LoVo (cell line): ENCODE results near the gene TRIM39.
A peak's percentile ranks its signal among the peaks of the same experiment; 100 is the strongest.

Source experiments
- DNase-seq: peaks from one replicate; pipeline ENCODE4 v3.0.0-alpha.2; 2016; ENCODE audit warnings: low spot score

TRIM39 gene

GRCh38 chr6:30327232-30327746, 562 bp downstream of the TRIM39 start:
- DNase-seq, result no peak

DNA sequence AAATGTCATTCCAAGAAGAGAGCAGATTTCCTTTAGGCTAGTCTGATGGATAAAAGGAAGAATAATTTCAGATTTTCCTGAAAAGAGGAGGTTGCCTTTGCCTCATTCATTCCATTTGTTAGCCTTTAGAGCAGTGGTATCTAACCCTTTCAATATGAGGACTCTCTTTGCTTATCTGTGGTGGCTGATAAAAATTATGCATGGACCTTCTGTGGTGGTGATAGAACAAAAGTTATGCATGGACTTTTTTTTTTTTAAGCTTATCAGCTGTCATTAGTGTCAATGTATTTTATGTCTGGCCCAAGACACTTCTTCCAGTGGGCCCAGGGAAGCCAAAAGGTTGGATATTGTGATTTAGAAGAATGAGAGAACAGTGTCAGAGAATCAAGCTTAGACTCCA, 1.7 kb downstream of the TRIM39 start:
- no peak for DNase-seq

DNA sequence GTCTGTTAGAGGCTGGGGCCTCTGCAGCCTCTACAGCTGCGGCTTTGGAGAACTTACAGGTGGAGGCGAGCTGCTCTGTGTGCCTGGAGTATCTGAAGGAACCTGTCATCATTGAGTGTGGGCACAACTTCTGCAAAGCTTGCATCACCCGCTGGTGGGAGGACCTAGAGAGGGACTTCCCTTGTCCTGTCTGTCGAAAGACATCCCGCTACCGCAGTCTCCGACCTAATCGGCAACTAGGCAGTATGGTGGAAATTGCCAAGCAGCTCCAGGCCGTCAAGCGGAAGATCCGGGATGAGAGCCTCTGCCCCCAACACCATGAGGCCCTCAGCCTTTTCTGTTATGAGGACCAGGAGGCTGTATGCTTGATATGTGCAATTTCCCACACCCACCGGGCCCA, 2.6 kb downstream of the TRIM39 start:
- no peak for DNase-seq

- no peak for DNase-seq
Measured at GRCh38 chr6:30331981-30332380, 5.3 kb downstream of the TRIM39 start.

DNA sequence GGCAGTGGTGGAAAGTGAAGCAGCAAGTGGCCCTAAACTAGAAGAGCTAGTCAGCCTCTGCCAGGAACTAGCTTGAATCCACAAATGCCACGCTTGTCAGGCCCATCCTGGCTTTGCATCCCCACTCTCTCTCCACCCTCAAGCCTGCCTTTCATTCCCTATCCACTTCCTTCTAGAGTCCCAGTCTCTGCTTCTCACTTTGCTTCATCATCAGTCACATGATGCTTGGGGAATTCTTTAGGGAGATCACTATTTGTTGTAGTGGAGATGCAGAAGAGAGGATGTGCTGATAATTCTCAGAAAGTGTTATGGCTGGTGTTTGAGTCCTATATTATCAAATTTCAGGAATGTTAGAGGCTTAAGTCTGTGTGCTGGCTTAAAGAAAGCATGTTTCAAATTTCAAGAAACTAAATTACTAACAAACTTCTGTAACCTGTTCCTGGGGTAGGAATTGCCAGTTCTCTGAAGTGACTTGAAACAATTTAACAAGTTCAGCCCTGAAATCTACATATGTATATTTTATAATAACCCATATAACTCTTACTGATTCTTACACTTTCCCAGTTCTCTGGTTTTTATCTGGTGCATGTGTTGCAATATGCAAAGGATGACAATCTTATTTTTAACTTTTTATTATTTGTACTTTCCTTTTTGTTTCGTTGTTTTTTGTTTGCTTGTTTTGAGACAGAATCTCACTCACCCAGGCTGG, 7.5 kb downstream of the TRIM39 start:
- DNase-seq, result no peak

- no peak for DNase-seq
Measured at GRCh38 chr6:30340589-30341054, 13.9 kb downstream of the TRIM39 start.

DNA sequence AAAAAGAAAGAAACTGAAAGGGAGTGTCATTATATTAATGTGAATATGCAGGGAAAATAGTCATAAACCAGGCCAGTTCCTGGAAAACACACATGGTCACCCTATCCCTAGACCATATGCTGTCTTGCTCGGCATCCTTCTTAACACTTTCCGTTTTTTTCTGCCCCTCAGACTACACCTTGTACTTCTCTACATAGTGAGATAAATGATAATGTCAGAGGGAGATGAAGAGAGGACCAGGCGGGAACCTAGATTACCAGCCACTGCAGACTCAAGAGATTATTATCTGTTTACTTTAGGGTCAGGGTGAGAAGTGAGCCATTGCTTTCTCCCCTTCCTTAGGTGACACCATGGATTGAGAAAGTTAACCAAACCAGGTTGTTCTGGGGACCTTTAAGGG, 14.5 kb downstream of the TRIM39 start:
- no peak for DNase-seq

DNA sequence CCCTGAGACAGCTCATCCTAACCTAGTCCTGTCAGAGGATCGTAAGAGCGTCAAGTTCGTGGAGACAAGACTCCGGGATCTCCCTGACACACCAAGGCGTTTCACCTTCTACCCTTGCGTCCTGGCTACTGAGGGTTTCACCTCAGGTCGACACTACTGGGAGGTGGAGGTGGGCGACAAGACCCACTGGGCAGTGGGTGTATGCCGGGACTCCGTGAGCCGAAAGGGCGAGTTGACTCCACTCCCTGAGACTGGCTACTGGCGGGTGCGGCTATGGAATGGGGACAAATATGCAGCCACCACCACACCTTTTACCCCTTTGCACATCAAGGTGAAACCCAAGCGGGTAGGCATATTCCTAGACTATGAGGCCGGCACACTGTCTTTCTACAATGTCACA, 15.0 kb downstream of the TRIM39 start:
- DNase-seq, result no peak

- DNase-seq, result no peak
Measured at GRCh38 chr6:30344191-30344867, 17.6 kb downstream of the TRIM39 start.

- DNase-seq, result peak; percentile 85
Measured at GRCh38 chr6:30344868-30345671, 18.3 kb downstream of the TRIM39 start, which contains the start of gene RPP21. Gene RPP21, plus strand, starts transcription at chr6:30345156. Its CDS starts 16 bp downstream, at chr6:30345172.

GRCh38 chr6:30345852-30346251, 19.1 kb downstream of the TRIM39 start:
- DNase-seq, result no peak

DNA sequence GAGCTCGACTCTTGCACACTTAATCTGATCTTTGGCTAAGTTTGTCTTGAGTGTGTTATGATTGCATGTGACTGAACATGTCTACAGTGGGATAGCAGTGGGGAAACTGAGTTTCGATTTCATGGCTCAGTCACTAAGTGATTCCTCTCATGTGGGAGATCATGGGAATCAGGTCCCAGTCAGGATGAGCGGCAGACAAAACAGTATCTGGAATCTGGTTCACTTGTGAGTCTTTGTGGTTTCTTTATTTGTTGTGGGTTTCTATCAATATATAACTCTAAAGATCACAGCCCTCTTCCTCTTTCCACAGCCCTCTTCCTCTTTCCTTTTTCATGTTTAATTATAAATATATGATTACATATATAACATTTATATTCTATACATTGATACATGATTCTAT, 22.2 kb downstream of the TRIM39 start:
- no peak for DNase-seq

DNA sequence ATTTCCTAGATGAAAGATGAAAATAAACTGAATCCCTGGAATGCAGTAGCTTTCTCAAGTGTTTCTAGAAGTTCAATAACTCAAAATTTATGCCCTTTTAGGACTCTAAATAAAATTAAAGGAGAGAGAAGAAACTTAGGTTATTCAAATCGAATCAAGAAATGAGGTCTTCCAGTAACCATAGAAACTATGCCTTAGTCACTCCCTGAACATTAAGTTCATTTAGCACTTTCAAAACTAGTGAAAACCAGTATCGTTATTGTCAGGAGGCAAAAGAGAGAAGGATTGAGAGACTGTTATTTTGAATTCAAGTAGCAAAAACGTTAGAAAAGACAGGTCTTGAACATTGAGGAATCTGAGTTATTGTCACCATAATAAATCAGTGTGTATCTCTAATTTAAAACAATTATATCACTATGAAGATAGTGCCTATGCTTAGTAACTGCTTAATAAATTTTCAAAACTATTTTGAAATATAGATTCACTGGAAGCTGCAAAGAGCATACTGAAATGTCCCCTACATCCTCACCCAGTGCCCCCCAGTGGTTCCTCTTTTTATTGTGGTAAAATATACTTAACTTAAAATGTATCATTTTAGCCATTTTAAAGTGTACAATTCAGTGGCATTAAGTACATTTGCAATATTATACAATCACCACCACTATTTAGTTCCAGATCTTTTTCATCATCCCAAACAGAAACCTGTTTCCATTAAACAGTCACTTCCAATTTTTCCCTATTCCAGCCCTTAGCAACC, 22.9 kb downstream of the TRIM39 start:
- no peak for DNase-seq

DNA sequence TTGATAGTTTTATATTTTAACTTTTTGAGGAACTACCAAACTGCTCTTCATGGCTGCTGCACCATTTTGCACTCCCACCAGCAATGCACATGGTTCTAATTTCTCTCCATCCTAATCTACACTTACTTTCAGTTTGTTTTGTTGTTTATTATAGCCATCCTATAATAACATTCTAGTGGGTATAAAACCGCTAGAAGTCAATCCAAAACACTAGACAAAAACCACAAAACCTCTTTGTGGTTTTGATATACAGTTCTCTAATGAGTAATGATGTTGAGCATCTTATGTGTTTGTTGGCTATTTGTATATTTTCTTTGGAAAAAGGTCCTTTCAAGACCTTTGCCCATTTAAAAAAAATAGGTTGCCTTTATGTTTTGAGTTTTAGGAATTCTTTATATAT, 23.8 kb downstream of the TRIM39 start:
- DNase-seq, result no peak

DNA sequence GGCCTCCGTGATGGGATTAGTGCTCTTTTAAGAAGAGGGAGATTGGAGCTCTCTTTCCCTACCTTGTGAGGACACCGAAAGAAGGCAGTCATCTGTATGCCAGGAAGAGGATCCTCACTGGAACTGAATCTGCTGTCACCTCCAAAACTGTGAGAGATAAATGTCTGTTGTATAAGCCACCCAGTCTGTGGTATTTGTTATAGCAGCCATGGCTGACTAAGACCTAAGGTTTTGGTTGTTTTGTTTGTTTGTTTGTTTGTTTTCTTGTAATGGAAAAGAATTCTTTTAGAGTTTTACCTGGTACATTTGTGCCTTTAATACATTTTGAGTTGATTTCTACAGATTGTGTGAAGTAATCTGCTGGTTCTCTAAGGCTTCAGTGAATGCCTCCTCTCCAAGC, 25.8 kb downstream of the TRIM39 start:
- DNase-seq, result no peak

DNA sequence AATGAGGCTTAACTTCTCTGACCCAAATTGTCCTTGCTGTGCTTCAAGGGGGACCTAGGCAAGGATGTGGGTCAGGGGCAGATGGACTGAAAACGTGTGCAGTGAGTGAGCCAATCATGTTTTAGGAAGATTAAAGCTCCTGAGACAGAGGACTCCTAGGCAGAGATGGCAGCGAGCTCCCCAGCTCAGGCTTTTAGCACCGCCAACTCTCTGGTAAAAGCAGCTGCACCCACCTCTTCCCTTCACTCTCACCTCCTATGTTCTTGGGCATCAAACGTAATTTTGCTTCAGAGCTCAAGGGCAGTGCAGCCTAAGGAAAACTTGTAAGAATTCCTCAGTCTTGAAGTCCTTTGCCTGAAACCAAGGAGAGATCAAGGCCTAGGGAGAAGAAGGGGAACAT, 28.6 kb downstream of the TRIM39 start:
- DNase-seq, result no peak

- DNase-seq, result no peak
Measured at GRCh38 chr6:30356536-30356935, 29.8 kb downstream of the TRIM39 start.

DNA sequence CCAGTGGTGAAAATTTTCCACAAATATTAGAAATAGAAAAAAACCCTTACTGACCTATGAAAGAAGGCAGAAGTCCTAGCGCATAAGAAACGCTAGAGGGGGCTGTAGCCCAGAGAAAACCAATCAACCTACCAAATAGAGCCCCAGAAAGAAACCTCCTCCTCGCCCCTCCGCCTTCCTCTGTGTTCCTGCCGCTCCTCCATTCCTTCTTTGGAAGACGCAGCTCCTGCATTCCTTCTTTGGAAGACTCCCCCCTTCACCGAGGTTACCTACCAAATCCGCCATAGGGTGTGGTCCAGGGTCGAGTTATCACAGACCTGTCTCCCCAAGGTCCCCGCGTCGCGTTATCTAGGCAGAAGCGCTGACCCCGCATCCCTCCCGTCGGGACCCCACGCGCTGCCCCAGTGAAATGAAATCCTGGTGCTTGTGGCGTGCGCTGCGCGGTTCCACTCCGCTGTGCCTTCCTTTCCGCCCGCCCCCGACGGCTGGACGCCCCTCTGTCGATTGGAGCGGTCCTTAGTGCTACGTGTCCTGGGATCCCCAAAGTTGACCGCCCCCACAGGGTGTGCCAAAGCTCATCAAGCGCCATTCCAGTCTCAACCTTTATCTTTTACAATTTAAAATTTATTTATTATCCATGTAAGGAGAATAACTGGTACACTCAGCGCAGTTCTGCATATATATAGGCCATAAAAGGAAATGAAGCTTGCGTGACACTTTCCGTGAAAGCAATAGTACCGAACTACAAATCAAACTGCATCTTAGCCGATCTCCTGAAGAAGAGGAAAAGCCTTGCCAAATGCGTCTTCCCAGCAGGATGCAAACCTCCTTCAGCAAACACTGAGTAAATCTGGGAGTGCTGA, 31.2 kb downstream of the TRIM39 start:
- DNase-seq, result peak; percentile 26

- DNase-seq, result no peak
Measured at GRCh38 chr6:30359276-30359675, 32.5 kb downstream of the TRIM39 start.

DNA sequence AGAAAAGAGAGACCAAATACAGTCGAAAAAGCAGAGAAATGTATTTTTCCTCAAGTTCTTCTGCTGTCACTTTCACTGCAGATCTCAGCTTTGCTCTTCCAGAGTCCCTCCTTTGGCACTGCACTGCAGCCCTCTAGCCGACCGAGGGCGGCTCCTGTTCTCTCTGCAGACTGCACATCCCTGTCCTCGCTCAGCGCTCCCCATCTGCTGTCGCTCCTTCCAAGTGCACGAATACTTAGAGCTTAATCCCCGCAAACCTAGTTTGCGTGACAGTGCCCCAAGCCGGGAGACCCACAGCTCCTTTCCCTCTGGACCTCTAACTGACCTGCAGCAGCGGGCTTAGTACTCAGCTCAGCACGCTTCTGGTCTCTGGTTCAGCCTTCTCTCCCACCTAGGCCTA, 33.4 kb downstream of the TRIM39 start:
- no peak for DNase-seq

- no peak for DNase-seq
Measured at GRCh38 chr6:30361661-30362060, 34.9 kb downstream of the TRIM39 start.
